Left renal pelvis (tissue), 4 donors: Measurements from ENCODE around the gene PACSIN3. TPM values are rescaled to one million over a fixed set of nuclear protein-coding genes. Genes with fewer than 3 reads are reported as not detected.
"Not testable (repeated sequence)": the region's sequence is repeated elsewhere in the genome, so short reads cannot be mapped to it uniquely, and the experiment has no call there.

Experiments
- DNase-seq, 4 donors: peaks; one replicate each; pipeline ENCODE4 v3.0.0-alpha.2; 2013; ENCODE audit warnings: low read depth in 4 of 4, low spot score in 3 of 4
- polyA plus RNA-seq, 4 donors: library from polyadenylated mRNA; unstranded; fragments of 120-200 nt; gene quantifications; one replicate each; pipeline ENCODE4 v1.2.1, GENCODE V29; 2013; ENCODE audit not compliant: insufficient read length in 4 of 4

PACSIN3 gene
- polyA plus RNA-seq, result 10 to 100 TPM; 22.5 to 45.2 (median 29.9) TPM

- no peak for DNase-seq
Measured at GRCh38 chr11:47186076-47186699, at the start of gene PACSIN3. TSS of gene PACSIN3 (minus strand) at chr11:47186434. CDS start at chr11:47182727, 3,707 bp downstream.

GRCh38 chr11:47235163-47235562, 48.9 kb upstream of the PACSIN3 start:
- no peak for DNase-seq

DNA sequence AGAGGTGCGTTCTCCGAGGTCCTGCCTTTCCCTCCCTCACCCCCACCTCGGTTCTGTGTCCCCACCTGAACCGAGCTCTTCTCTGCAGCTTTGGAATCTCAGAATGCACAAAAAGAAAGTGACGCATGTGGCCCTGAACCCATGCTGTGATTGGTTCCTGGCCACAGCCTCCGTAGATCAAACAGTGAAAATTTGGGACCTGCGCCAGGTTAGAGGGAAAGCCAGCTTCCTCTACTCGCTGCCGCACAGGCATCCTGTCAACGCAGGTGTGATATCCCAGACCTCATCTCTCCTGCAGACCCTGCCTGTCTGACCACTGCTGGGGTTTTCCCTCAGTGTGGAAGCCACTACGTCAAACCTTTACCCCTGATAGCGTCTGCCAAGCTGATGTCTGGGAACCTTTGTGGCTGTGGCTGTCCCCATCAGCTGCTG, 48.5 kb upstream of the PACSIN3 start:
- DNase-seq, result no peak

- DNase-seq, result no peak
Measured at GRCh38 chr11:47233989-47234668, 47.9 kb upstream of the PACSIN3 start.

DNA sequence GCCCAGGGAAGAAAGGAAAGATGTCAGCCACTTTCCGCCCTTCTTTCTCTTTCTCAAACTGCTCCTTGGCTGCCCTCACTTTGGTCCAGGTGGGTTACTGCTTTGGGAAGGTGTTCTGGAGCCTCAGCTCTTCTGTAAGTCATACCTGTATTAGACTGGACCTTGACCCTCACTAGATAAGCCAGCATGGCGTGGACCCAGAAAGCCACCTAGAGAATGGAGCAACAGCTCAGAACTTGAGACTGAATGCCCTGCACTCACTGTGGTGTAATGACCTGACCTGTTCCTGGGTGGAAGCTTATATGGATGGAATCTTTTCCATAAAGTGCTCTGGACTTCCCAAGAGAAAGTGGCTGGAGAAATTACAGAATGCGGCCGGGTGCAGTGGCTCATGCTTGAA, 46.8 kb upstream of the PACSIN3 start:
- no peak for DNase-seq

- DNase-seq, result no peak
Measured at GRCh38 chr11:47229161-47229560, 42.9 kb upstream of the PACSIN3 start.

DNA sequence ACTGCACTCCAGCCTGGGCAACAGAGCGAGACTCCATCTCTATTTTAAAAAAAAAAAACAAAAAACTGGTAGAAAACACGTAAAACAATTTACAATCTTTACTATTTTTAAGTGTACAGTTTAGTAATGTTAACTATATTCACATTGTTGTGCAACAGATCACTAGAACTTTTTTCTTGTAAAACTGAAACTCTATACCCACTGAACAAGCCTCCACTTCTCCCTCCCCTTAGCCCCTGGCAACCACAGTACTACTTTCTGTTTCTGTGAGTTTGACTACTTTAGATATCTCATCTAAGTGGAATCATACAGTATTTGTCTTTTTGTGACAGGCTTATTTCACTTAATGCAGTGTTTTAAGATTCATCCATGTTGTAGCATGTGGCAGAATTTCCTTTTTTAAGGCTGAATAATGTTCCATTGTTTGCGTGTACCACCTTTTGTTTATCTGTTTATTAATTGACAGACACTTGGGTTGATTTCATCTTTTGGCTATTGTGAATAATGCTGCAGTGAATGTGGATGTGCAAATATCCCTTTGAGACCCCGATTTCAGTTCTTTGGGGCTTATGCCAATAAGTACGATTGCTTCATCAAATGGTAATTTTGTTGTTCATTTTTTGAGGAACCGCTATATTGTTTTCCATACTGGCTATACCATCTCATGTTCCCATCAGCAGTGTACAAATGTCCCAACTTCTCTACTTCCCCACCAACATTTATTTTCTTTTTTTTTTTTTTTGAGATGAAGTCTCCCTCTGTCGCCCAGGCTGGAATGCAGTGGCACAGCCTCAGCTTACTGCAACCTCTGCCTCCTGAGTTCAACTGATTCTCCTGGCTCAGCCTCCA, 39.5 kb upstream of the PACSIN3 start:
- DNase-seq, result no peak

- no peak for DNase-seq
Measured at GRCh38 chr11:47222696-47223095, 36.5 kb upstream of the PACSIN3 start.

GRCh38 chr11:47220401-47220821, 34.2 kb upstream of the PACSIN3 start:
- DNase-seq, result no peak

DNA sequence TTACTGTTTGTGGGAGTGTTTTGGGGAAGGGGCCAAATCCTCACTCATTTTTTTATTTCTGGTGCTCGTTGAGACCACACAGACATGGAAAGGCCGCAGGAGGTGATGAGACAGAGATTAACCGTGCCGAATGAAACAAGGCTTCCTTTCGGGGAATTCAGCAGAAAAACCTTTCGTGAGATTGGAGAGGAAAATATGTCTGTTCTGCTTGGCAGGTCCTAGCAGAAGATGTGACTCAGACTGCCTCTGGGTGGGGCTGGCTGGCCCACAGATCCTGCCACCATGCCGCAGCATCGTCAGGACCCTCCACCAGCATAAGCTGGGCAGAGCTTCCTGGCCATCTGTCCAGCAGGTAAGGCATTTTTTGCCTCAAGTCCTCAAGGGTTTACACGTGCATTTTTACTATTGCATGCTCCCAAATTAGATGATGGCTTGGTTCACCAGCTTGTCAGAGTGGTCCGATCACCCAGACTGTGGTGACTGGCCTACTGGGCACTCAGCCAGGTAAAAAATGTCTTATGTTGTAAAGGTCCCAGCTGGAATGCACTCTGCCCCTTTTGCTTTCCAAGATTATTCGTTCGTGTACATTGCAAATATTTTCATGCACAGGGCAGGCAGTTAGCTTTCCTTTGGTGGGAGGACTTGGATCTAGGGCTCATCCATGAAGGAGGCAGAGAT, 30.0 kb upstream of the PACSIN3 start:
- peak in 2 of 4 donors; percentile 23 to 26 for DNase-seq

- DNase-seq, result no peak
Measured at GRCh38 chr11:47215366-47215910, 29.2 kb upstream of the PACSIN3 start.

DNA sequence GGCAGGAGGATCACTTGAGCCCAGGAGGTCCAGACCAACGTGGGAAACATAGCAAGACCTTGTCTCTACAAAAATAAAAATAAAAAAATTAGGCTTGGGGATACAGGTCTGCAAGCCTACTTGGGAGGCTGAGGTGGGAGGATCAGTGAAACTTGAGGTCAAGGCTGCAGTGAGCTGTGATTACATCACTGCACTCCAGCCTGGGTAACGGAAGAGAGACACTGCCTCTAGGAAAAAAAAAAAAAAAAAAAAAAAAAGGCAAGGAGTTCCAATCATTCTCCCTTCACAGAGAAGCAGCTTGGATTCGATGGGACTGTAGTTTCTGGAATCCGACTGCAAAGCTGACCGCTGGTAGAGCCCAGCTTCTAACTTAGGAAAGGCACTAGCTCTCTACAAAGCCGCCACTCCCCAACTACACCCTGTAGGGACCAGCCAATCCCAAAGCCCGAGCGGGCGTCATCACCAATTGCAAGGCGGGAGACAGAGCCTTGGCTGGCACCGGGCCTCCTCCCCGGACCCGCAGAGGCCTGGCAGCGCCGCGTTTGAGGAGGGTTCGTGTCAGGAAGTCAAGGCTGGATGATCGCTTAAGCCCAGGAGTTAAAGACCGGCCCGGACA, 27.8 kb upstream of the PACSIN3 start:
- DNase-seq, result peak in 2 of 4 donors; percentile 65 to 68

DNA sequence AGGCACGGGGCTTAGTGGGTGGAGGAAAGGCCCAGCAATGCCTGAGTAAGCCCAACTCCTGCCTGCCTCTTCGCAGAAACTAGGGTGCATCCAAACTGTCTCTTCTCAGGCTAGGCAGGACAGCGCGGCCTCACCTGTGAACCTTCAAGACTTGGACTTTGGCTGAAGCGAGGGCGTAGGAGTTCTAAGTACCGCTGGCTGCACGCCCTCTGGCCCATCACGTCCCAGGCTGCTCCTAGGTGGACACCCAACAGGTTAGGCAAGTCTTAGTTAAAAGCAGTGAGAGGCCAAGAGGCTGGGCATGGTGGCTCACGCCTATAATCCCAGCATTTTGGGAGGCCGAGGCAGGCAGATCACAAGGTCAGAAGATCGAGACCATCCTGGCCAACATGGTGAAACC, 26.7 kb upstream of the PACSIN3 start:
- no peak for DNase-seq

DNA sequence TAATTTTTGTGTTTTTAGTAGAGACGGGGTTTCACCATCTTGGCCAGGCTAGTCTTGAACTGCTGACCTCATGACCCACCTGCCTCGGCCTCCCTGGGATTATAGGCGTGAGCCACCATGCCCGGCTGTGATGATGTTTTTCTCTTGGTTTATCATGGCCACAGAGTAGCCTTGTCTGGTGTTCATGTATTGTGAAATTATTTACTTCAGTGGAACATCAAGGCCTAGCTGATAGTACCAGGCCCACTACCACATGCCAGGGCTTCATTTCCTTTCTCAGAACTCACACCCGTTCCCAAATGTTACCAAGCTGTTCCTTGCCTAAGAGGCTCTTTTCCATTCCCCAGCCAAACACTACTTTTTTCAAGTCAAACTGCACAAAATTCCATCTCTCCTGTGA, 22.4 kb upstream of the PACSIN3 start:
- no peak for DNase-seq

GRCh38 chr11:47208008-47208552, 21.8 kb upstream of the PACSIN3 start:
- DNase-seq, result not testable (repeated sequence)

- no peak for DNase-seq
Measured at GRCh38 chr11:47207459-47207858, 21.2 kb upstream of the PACSIN3 start.

DNA sequence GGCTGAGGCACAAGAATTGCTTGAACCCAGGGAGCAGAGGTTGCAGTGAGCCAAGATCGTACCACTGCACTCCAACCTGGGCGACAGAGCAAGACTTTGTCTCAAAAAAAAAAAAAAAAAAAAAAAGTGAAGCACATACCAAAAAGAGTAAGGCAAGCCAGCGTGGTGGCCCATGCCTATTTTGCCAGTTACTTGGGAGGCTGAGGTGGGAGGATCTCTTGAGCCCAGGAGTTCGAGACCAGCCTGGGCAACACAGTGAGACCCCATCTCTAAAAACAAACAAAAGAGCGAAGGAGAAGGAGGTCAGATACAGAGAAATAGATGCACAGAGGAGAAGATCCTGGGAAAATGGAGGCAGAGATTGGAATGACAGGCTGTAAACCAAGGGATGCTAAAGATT, 20.3 kb upstream of the PACSIN3 start:
- not testable (repeated sequence) for DNase-seq

- DNase-seq, result no peak
Measured at GRCh38 chr11:47204637-47204989, 18.4 kb upstream of the PACSIN3 start.

- no peak for DNase-seq
Measured at GRCh38 chr11:47202576-47202975, 16.3 kb upstream of the PACSIN3 start.

- DNase-seq, result no peak
Measured at GRCh38 chr11:47201015-47201414, 14.8 kb upstream of the PACSIN3 start.
